ENCODE measurements around the gene GTF3A. TPM values are rescaled to one million over a fixed set of nuclear protein-coding genes. Genes with fewer than 3 reads are reported as not detected.

GTF3A gene
- total and polyA plus RNA-seq, 4 donors = 66.4 to 144 (median 96.7) TPM

DNA sequence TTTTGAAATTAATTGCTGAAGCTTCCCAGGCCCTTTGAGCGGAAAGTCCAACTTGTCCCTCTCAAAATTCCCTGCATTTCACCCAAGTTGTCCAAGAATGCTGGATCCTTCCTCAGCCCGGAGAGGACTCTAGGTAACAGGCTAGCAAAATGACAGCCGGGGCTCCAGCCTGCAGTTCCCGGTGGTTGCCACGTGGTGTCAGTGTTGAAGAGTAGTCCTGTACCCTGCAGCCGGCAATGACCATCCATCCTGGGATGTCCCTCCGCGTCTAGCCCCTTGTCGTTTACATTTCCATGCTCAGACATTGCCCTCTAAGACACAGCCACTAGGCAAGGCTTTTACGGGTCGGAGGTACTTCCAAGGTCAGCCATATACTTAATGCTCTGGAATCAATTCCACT is 57.3 kb downstream of the GTF3A start:
- H3K27ac ChIP-seq (ENCODE audit: low read depth in 1 of 2, low read length in 2 of 2) = no peak overlapping the region
- no peak for TF ChIP-seq NR2F2 (IDR thresholded peaks at IDR 0.05)
- no peak for TF ChIP-seq FOXA2 (IDR thresholded peaks at IDR 0.05)
- no peak for TF ChIP-seq ATF3 (IDR thresholded peaks at IDR 0.05)
- no peak for TF ChIP-seq REST (IDR thresholded peaks at IDR 0.05)
- TF ChIP-seq YY1 (IDR thresholded peaks at IDR 0.05) = no peak
- peak; percentile 70 to 82 for TF ChIP-seq RAD21 (IDR thresholded peaks at IDR 0.05)
- TF ChIP-seq, protein P1, sequence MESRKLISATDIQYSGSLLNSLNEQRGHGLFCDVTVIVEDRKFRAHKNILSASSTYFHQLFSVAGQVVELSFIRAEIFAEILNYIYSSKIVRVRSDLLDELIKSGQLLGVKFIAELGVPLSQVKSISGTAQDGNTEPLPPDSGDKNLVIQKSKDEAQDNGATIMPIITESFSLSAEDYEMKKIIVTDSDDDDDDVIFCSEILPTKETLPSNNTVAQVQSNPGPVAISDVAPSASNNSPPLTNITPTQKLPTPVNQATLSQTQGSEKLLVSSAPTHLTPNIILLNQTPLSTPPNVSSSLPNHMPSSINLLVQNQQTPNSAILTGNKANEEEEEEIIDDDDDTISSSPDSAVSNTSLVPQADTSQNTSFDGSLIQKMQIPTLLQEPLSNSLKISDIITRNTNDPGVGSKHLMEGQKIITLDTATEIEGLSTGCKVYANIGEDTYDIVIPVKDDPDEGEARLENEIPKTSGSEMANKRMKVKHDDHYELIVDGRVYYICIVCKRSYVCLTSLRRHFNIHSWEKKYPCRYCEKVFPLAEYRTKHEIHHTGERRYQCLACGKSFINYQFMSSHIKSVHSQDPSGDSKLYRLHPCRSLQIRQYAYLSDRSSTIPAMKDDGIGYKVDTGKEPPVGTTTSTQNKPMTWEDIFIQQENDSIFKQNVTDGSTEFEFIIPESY (IDR thresholded peaks at IDR 0.05) = no peak
- TF ChIP-seq CTCF (IDR thresholded peaks at IDR 0.05; ENCODE audit: low read depth, low read length, missing input control) = peak; percentile 81
- TF ChIP-seq TAF1 (conservative IDR thresholded peaks at IDR 0.05) = no peak
- no peak for TF ChIP-seq FOXA1 (IDR thresholded peaks at IDR 0.05)
- H3K9me3 ChIP-seq (ENCODE audit: control insufficient read depth in 4 of 4, low read length in 3 of 4) = peaks cover 0 to 4% (median 0%) of the 10 kb centered on the region in 4 donors
- H3K4me3 ChIP-seq (ENCODE audit: low read depth in 1 of 3, low read length in 3 of 3) = no peak overlapping the region
- H3K4me1 ChIP-seq (ENCODE audit: control insufficient read depth in 4 of 4, insufficient read depth in 4 of 4, low read length in 3 of 4) = no peaks in the 10 kb centered on the region
- H3K36me3 ChIP-seq (ENCODE audit: control insufficient read depth in 4 of 4, insufficient read depth in 3 of 4, low read depth in 1 of 4, low read length in 3 of 4) = no peaks in the 10 kb centered on the region
- peaks cover 0 to 2% (median 0%) of the 10 kb centered on the region in 4 donors for H3K27me3 ChIP-seq (ENCODE audit: control insufficient read depth in 4 of 4, insufficient read depth in 4 of 4, low read length in 3 of 4)
- no peak overlapping the region for H3K9ac ChIP-seq (ENCODE audit: low read depth in 1 of 2, low read length in 2 of 2)
- WGBS = 22% methylated on average over 11 of the region's 11 CpGs
- DNase-seq (ENCODE audit: low spot score) = peak; percentile 62

GRCh38 chr13:27482983-27483382 is 58.6 kb downstream of the GTF3A start:
- H3K27me3 ChIP-seq (ENCODE audit: control insufficient read depth in 4 of 4, insufficient read depth in 4 of 4, low read length in 3 of 4) = peaks cover 0 to 2% (median 0%) of the 10 kb centered on the region in 4 donors
- no peak for TF ChIP-seq ATF3 (IDR thresholded peaks at IDR 0.05)
- TF ChIP-seq FOXA1 (IDR thresholded peaks at IDR 0.05) = no peak
- no peak for TF ChIP-seq GABPA (IDR thresholded peaks at IDR 0.05 in 1 of 2, conservative IDR thresholded peaks at IDR 0.05 in 1 of 2)
- TF ChIP-seq TAF1 (conservative IDR thresholded peaks at IDR 0.05) = no peak
- no peak for TF ChIP-seq SP1 (IDR thresholded peaks at IDR 0.05)
- no peak for TF ChIP-seq JUND (IDR thresholded peaks at IDR 0.05)
- no peak for TF ChIP-seq NR2F2 (IDR thresholded peaks at IDR 0.05)
- no peak for TF ChIP-seq RXRA (IDR thresholded peaks at IDR 0.05)
- TF ChIP-seq CTCF (IDR thresholded peaks at IDR 0.05; ENCODE audit: low read depth, low read length, missing input control) = no peak
- no peak for TF ChIP-seq RAD21 (IDR thresholded peaks at IDR 0.05)
- TF ChIP-seq HNF4A (conservative IDR thresholded peaks at IDR 0.05) = no peak
- H3K36me3 ChIP-seq (ENCODE audit: control insufficient read depth in 4 of 4, insufficient read depth in 3 of 4, low read depth in 1 of 4, low read length in 3 of 4) = no peaks in the 10 kb centered on the region
- H3K9me3 ChIP-seq (ENCODE audit: control insufficient read depth in 4 of 4, low read length in 3 of 4) = peaks cover 0 to 4% (median 0%) of the 10 kb centered on the region in 4 donors
- no peak overlapping the region for H3K4me3 ChIP-seq (ENCODE audit: low read depth in 1 of 3, low read length in 3 of 3)
- H3K27ac ChIP-seq (ENCODE audit: low read depth in 1 of 2, low read length in 2 of 2) = no peak overlapping the region
- 76% methylated on average over 7 of the region's 7 CpGs for WGBS
- no peak overlapping the region for H3K9ac ChIP-seq (ENCODE audit: low read depth in 1 of 2, low read length in 2 of 2)
- no peaks in the 10 kb centered on the region for H3K4me1 ChIP-seq (ENCODE audit: control insufficient read depth in 4 of 4, insufficient read depth in 4 of 4, low read length in 3 of 4)
- no peak for DNase-seq (ENCODE audit: low spot score)

Data from liver (tissue), 9 donors.